Iris pigment epithelial cell (primary cell): ENCODE data around the gene NRG4.
"Not testable (repeated sequence)": the region's sequence is repeated elsewhere in the genome, so short reads cannot be mapped to it uniquely, and the experiment has no call there.

Experiments used
- DNase-seq: peaks from one replicate; pipeline ENCODE4 v3.0.0-alpha.2; 2011; ENCODE audit warnings: low read depth

The NRG4 gene

GRCh38 chr15:75926931-75927330, 85.3 kb downstream of the NRG4 start:
- DNase-seq: no peak

GRCh38 chr15:75925440-75925839, 86.8 kb downstream of the NRG4 start:
- DNase-seq: no peak

GRCh38 chr15:75924576-75924975, 87.6 kb downstream of the NRG4 start:
- DNase-seq: no peak

DNA sequence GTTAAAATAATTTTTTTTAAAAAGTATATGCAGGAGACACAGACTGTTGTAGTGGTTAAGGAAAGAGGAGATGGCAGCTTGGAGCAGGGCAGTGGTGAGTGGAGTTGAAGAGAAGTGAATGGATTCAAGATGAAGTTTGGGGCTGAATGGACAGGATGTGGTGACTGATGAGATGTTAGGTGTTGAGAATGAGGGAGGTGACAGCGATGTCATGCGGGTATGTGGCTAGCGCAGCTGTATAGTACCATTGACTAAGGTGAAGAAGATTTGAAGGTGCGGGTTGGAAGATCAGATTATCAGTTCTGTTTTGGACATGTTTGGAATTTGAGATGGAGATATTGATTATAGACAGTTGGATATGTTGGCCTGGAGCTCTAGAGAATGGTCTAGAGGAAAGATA, 88.5 kb downstream of the NRG4 start:
- no peak for DNase-seq

DNA sequence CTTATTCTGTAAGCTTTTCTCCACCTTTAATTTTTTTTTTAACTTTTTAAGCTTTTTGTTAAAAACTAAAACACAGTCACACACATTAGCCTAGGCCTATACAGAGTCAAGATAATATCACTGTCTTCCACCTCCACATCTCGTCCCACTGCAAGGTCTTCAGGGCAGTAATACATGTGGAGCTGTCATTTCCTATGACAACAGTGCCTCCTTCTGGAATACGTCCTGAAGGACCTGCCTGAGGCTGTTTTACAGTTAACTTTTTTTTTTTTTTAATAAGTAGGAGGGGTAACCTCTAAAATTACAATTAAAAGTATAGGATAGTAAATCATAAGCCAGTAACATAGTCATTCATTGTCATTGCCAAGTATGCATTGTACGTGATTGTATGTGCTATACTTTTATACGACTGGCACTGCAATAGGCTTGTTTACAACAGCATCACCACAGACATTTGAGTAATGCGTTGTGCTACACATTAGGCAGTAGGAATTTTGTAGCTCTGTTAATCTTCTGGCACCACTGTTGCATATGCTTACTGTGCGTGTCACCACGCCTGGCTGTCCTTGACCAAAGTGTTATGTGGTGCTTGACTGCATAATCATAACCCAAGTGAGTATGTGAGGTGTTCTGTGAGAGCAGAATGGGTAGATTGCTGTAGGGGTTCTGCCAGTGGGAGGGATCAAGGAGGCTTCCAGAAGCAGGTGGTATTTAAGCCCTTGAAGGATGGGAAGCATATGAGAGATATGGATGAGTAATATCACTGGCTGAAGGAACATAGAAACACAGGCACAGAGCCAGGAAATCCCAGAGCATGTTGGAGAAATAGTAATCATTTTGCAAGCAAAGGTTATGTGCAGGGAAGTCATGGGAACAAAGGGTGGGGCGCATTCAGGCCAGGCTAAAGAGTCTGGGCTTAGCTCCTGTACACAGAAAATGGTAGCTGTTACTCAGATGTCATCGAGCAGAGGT, 90.2 kb downstream of the NRG4 start:
- DNase-seq: peak; percentile 90

GRCh38 chr15:75920079-75920478, 92.1 kb downstream of the NRG4 start:
- DNase-seq: peak; percentile 82

GRCh38 chr15:75918135-75918534, 94.1 kb downstream of the NRG4 start:
- no peak for DNase-seq

DNA sequence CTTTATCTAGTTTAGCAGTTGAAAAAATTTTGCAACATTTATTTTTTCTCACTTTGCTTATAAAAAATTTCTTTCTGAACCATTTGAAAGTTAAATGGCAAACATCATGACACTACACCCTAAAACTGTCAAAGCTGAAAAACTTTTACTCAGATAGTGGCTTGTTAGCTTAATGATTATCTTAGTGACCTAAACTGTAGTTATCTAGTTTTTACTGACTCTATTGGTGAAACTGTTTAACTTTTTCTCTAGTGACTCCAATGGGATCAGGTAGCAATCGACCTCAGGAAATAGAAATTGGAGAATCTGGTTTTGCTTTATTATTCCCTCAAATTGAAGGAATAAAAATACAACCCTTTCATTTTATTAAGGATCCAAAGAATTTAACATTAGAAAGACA, 95.2 kb downstream of the NRG4 start:
- no peak for DNase-seq

DNA sequence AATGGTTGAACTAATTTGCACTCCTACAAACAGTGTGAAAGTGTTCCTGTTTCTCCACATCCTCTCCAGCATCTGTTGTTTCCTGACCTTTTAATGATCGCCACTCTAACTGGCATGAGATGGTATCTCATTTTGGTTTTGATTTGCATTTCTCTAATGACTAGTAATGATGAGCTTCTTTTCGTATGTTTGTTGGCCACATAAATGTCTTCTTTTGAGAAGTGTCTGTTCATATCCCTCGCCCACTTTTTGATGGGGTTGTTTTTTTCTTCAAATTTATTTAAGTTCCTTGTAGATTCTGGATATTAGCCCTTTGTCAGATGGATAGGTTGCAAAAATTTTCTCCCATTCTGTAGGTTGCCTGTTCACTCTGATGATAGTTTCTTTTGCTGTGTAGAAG, 101.9 kb downstream of the NRG4 start:
- not testable (repeated sequence) for DNase-seq

DNA sequence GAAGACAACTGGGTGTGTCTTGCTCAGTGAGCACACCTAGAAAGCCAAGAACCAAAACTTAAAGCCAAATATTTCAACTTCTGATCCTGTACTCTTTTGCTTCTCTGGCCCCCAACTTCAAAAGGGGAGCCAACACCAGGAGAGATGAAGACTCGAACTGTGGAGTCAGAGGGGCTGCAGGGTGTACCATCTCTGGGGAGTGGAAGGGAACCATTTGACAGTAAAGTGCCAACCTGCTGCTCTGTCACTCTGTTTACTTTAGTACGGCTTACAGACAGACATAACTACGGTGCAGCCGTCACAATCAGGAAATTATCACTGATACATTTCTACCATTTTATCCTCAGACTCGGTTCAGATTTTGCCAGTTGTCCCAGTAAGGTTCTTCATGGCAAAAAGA, 107.0 kb downstream of the NRG4 start:
- no peak for DNase-seq

DNA sequence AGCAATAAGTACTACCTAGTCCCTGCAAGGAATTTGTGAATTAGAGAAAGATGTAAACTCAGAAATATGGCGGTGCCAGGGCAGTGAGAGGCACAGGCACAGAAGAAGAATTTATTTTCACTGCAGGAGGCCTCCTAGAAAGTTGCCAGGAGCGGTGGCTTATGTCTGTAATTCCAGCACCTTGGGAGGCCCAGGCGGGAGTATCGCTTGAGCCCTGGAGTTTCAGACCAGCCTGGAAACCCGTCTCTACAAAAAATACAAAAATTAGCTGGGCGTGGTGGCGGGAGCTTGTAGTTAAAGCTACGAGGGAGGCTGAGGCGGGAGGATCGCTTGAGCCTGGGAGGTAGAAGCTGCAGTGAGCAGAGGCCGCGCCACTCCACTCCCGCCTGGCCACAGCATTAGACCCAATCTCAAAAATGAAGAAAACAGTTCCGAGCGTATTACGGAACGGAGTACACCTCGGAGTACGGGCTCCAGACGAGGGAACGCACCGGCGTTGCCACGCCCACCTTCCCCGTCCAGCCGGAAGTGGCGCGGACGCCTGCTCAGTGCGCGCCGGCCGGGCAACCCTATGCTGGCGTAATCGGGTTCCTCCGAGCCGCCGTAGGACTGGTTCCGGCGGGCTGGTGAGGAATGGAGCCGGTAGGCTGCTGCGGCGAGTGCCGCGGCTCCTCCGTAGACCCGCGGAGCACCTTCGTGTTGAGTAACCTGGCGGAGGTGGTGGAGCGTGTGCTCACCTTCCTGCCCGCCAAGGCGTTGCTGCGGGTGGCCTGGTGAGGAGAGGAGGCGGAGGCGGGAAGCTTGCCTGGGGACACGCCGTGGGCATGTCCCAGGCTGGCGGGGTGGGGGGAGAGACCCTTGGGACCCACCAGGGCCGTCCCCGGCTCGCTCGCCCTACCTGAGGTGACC, 108.6 kb downstream of the NRG4 start, which contains the start of gene FBXO22:
FBXO22 (plus strand) TSS at position 548 of the 909 bp plus-strand sequence; CDS start at position 634, 86 bp downstream.
- DNase-seq: peak; percentile 92

GRCh38 chr15:75902129-75902557, 110.1 kb downstream of the NRG4 start:
- no peak for DNase-seq

GRCh38 chr15:75900577-75900976, 111.6 kb downstream of the NRG4 start:
- no peak for DNase-seq

DNA sequence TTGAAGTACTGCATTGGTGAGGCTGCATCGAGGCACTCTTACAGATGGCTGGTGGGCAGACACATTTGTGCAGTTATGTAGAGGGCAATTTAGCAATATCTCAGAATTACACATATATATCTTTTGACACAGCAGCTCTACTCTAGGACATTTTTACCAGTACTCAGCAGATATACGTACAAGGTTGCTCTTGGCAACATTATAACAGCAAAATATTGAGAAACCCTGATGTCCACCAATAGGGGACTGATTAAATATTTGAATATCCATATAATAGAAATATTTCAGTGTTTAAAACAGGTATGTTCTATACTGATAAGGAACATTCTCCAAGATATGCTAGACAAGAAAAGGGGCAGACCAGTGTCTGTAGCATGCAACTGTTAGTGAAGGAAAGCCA, 116.5 kb downstream of the NRG4 start:
- no peak for DNase-seq

DNA sequence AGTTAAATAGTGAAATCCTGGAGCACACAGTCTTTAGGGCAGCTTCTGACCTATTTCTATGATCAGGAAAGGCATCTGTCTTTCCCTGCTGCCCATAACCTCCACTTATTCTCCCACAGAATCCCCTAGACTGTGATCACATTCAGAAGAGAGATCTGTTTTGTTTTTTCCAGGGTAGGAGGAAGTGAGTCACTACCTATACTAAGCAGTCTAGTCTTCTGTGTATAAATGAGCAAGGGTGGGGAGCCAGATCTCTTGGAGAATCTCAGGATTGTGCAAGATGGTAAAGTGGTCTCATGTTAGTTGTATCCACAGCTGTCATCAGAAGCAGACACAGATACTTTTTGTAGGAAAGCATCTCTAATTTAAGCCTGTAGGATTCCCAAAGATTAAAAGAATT, 120.3 kb downstream of the NRG4 start:
- peak; percentile 97 for DNase-seq
